ENCODE results near the gene CYTH3. TPM values are rescaled to one million over a fixed set of nuclear protein-coding genes. Genes with fewer than 3 reads are reported as not detected.
A peak's percentile ranks its signal among the peaks of the same experiment; 100 is the strongest.

Gene CYTH3
- total and polyA plus RNA-seq, 2 of the 8 experiments (the other 6 are each of a cell fraction or from before 2014, with no cell fraction given) = 10.3 to 11.9 TPM

- FAIRE-seq = no peak
- ChIA-PET POLR2A (ENCODE audit: partially characterized antibody) (interaction anchor here (0.9 to 1.5 kb wide), 3 partner anchors 12 to 190 kb away, joined by 3 read pairs; no protein-coding TSS in a partner anchor), CTCF (ENCODE audit: partially characterized antibody) (interaction anchor here (0.6 to 1.9 kb wide), 4 partner anchors 10 to 131 kb away, joined by 3 to 5 read pairs (median 4); no protein-coding TSS in a partner anchor)
- Histone ChIP-seq H4K8ac (ENCODE audit: extremely low read depth, insufficient read depth, low read length) (no peak overlapping the region), H2BK12ac (ENCODE audit: low read depth, low read length) (no peak overlapping the region), H2BK5ac (ENCODE audit: low read depth, low read length) (no peak overlapping the region), H2AK5ac (ENCODE audit: low read depth, low read length) (no peak overlapping the region), H3K4me1 (replicated peaks in 1 of 4; ENCODE audit: control insufficient read depth in 3 of 4, insufficient read depth in 4 of 4, low read length in 3 of 4) (peaks cover 1 to 11% (median 7%) of the 10 kb centered on the region in 4 experiments), H2AFZ (ENCODE audit: low read length) (no peak overlapping the region), H3K9ac (replicated peaks in 1 of 4; ENCODE audit: extremely low read depth in 1 of 4, low read depth in 3 of 4, low read length in 3 of 4) (no peak overlapping the region), H3K79me1 (ENCODE audit: low read depth, low read length) (no peaks in the 10 kb centered on the region), H3K4me3 (ENCODE audit: extremely low read depth in 1 of 4, insufficient read depth in 2 of 4, low read depth in 3 of 4, low read length in 4 of 4) (no peak overlapping the region), H3K18ac (ENCODE audit: extremely low read depth, low read length) (no peak overlapping the region), H3K36me3 (ENCODE audit: control insufficient read depth in 2 of 4, insufficient read depth in 4 of 4, low read length in 3 of 4) (no peaks in the 10 kb centered on the region), H2BK20ac (ENCODE audit: low read length) (no peak overlapping the region), H3K9me3 (ENCODE audit: insufficient read depth in 2 of 2, low read depth in 1 of 2, low read length in 1 of 2) (no peaks in the 10 kb centered on the region), H3K4me2 (ENCODE audit: insufficient read depth in 1 of 2, low read depth in 2 of 2, low read length in 2 of 2) (no peak overlapping the region), H3K14ac (ENCODE audit: insufficient read length) (no peak overlapping the region), H4K91ac (replicated peaks; ENCODE audit: insufficient read length, low read length) (peak overlapping the region; percentile 38), H3K27me3 (replicated peaks in 1 of 4; ENCODE audit: control insufficient read depth in 3 of 4, extremely low read depth in 1 of 4, insufficient read depth in 3 of 4, low read length in 3 of 4) (no peaks in the 10 kb centered on the region), H3K27ac (ENCODE audit: low read depth, low read length) (no peak overlapping the region), H3K23me2 (ENCODE audit: low read depth, low read length) (no peaks in the 10 kb centered on the region), H4K5ac (ENCODE audit: insufficient read length, low read depth, low read length) (no peak overlapping the region), H3K23ac (ENCODE audit: insufficient read length) (no peak overlapping the region), H3K79me2 (ENCODE audit: control insufficient read depth in 1 of 2, insufficient read depth in 2 of 2, low read length in 2 of 2) (peaks cover 0 to 2% of the 10 kb centered on the region in 2 experiments; a peak in 1 of 4 replicates), H3K4ac (replicated peaks; ENCODE audit: insufficient read length, low read depth, low read length) (no peak overlapping the region), H3K56ac (replicated peaks; ENCODE audit: insufficient read length, low read depth, low read length) (no peak overlapping the region), H2BK15ac (ENCODE audit: low read length) (no peak overlapping the region), H4K20me1 (replicated peaks in 1 of 2; ENCODE audit: control insufficient read depth in 1 of 2, insufficient read depth in 2 of 2, low read length in 2 of 2) (no peaks in the 10 kb centered on the region), H2BK120ac (replicated peaks; ENCODE audit: low read depth, low read length) (no peak overlapping the region)
- no peak for DNase-seq (ENCODE audit: low read depth in 1 of 2, low spot score in 2 of 2)
- WGBS, 2 experiments (ENCODE audit: extremely low coverage in 1 of 2, insufficient coverage in 1 of 2, insufficient read length in 1 of 2, insufficient replicate concordance in 2 of 2, low coverage in 1 of 2, low lambda C conversion rate in 2 of 2, missing lambda C conversion rate in 1 of 2) = 91% methylated on average over 8 of the region's 8 CpGs; no CpG with 5 or more reads in 1 of the 2 experiments
- no peak for TF ChIP-seq GABPA (IDR thresholded peaks at IDR 0.05; ENCODE audit: borderline replicate concordance, insufficient read depth, low read length)
- no peak for TF ChIP-seq HDAC6 (IDR thresholded peaks at IDR 0.05; ENCODE audit: low read depth, low read length)
- no peak for TF ChIP-seq BACH1 (IDR thresholded peaks at IDR 0.05; ENCODE audit: low read length)
- no peak for TF ChIP-seq CHD2 (IDR thresholded peaks at IDR 0.05; ENCODE audit: low read length)
- TF ChIP-seq SP1 (IDR thresholded peaks at IDR 0.05; ENCODE audit: low read depth, low read length) = no peak
- no peak for TF ChIP-seq TBP (IDR thresholded peaks at IDR 0.05; ENCODE audit: low read depth, low read length)
- no peak for TF ChIP-seq POLR2AphosphoS5 (IDR thresholded peaks at IDR 0.05; ENCODE audit: low read depth, low read length)
- no peak for TF ChIP-seq NANOG (IDR thresholded peaks at IDR 0.05; ENCODE audit: insufficient read depth, low read depth, low read length, poor library complexity, severe bottlenecking)
- no peak for TF ChIP-seq TCF12 (IDR thresholded peaks at IDR 0.05; ENCODE audit: low read depth, low read length)
- TF ChIP-seq RXRA (IDR thresholded peaks at IDR 0.05; ENCODE audit: insufficient read depth, low read depth, low read length) = no peak
- TF ChIP-seq POLR2A (IDR thresholded peaks at IDR 0.05; ENCODE audit: control extremely low read depth in 1 of 2, low read depth in 2 of 2, low read length in 2 of 2) = no peak
- no peak for TF ChIP-seq GTF2F1 (IDR thresholded peaks at IDR 0.05; ENCODE audit: borderline replicate concordance, low read depth, low read length)
- TF ChIP-seq RFX5 (IDR thresholded peaks at IDR 0.05; ENCODE audit: borderline replicate concordance, low read depth, low read length) = no peak
- no peak for TF ChIP-seq MAX (IDR thresholded peaks at IDR 0.05)
These were observed 74.4 kb downstream of the CYTH3 start for GRCh38 chr7:6197801-6198551.

All from H1 (cell line).